Measurements from ENCODE around the gene GALNT14.

GALNT14 gene

GRCh38 chr2:30897539-30897938 is 240.7 kb downstream of the GALNT14 start:
- TF ChIP-seq CTCF (IDR thresholded peaks at IDR 0.05; ENCODE audit: borderline replicate concordance, extremely low read depth, low read length, poor library complexity, severe bottlenecking) (no peak), EZH2 (IDR thresholded peaks at IDR 0.05; ENCODE audit: borderline replicate concordance, low read depth, low read length, severe bottlenecking) (no peak)
- Histone ChIP-seq H3K27ac (ENCODE audit: low read length) (no peak overlapping the region), H3K9me3 (ENCODE audit: insufficient read depth, low read length, severe bottlenecking) (no peaks in the 10 kb centered on the region), H3K9ac (ENCODE audit: low read depth, low read length) (no peak overlapping the region), H2AFZ (ENCODE audit: low read depth, low read length) (no peak overlapping the region), H3K4me2 (ENCODE audit: insufficient read depth, low read length) (no peak overlapping the region), H3K4me3 (ENCODE audit: low read depth in 1 of 2, low read length in 2 of 2) (no peak overlapping the region), H3K4me1 (ENCODE audit: insufficient read depth, low read length) (peaks cover 6% of the 10 kb centered on the region), H3K79me2 (ENCODE audit: insufficient read depth, low read length) (no peaks in the 10 kb centered on the region), H3K27me3 (ENCODE audit: insufficient read depth, low read length, poor library complexity) (no peaks in the 10 kb centered on the region), H3K36me3 (ENCODE audit: insufficient read depth, low read length) (no peaks in the 10 kb centered on the region), H4K20me1 (ENCODE audit: insufficient read depth, low read length) (no peaks in the 10 kb centered on the region)
- no peak for ATAC-seq (ENCODE audit: insufficient read depth, low read depth)
- no peak for DNase-seq

GRCh38 chr2:30894498-30895119 is 243.6 kb downstream of the GALNT14 start:
- Histone ChIP-seq H4K20me1 (ENCODE audit: insufficient read depth, low read length) (no peaks in the 10 kb centered on the region), H3K4me3 (ENCODE audit: low read depth in 1 of 2, low read length in 2 of 2) (no peak overlapping the region), H3K27ac (ENCODE audit: low read length) (no peak overlapping the region), H3K36me3 (ENCODE audit: insufficient read depth, low read length) (no peaks in the 10 kb centered on the region), H3K79me2 (ENCODE audit: insufficient read depth, low read length) (no peaks in the 10 kb centered on the region), H3K27me3 (ENCODE audit: insufficient read depth, low read length, poor library complexity) (no peaks in the 10 kb centered on the region), H3K4me1 (ENCODE audit: insufficient read depth, low read length) (peaks cover 6% of the 10 kb centered on the region), H2AFZ (ENCODE audit: low read depth, low read length) (no peak overlapping the region; the same call in 1 of the 2 replicates), H3K4me2 (ENCODE audit: insufficient read depth, low read length) (no peak overlapping the region), H3K9ac (ENCODE audit: low read depth, low read length) (no peak overlapping the region), H3K9me3 (ENCODE audit: insufficient read depth, low read length, severe bottlenecking) (no peaks in the 10 kb centered on the region)
- DNase-seq (peak; percentile 23), ATAC-seq (ENCODE audit: insufficient read depth, low read depth) (peak; percentile 83)
- TF ChIP-seq CTCF (IDR thresholded peaks at IDR 0.05; ENCODE audit: borderline replicate concordance, extremely low read depth, low read length, poor library complexity, severe bottlenecking) (no peak), EZH2 (IDR thresholded peaks at IDR 0.05; ENCODE audit: borderline replicate concordance, low read depth, low read length, severe bottlenecking) (no peak)

- TF ChIP-seq CTCF (IDR thresholded peaks at IDR 0.05; ENCODE audit: borderline replicate concordance, extremely low read depth, low read length, poor library complexity, severe bottlenecking) (no peak), EZH2 (IDR thresholded peaks at IDR 0.05; ENCODE audit: borderline replicate concordance, low read depth, low read length, severe bottlenecking) (no peak)
- H3K36me3 ChIP-seq (ENCODE audit: insufficient read depth, low read length): no peaks in the 10 kb centered on the region
- DNase-seq (no peak), ATAC-seq (ENCODE audit: insufficient read depth, low read depth) (no peak)
- no peaks in the 10 kb centered on the region for H4K20me1 ChIP-seq (ENCODE audit: insufficient read depth, low read length)
- no peaks in the 10 kb centered on the region for H3K79me2 ChIP-seq (ENCODE audit: insufficient read depth, low read length)
- H3K27me3 ChIP-seq (ENCODE audit: insufficient read depth, low read length, poor library complexity): no peaks in the 10 kb centered on the region
- H2AFZ ChIP-seq (ENCODE audit: low read depth, low read length): no peak overlapping the region
- no peaks in the 10 kb centered on the region for H3K9me3 ChIP-seq (ENCODE audit: insufficient read depth, low read length, severe bottlenecking)
- H3K27ac ChIP-seq (ENCODE audit: low read length): no peak overlapping the region
- H3K4me3 ChIP-seq (ENCODE audit: low read depth in 1 of 2, low read length in 2 of 2): no peak overlapping the region
- H3K9ac ChIP-seq (ENCODE audit: low read depth, low read length): no peak overlapping the region
- H3K4me2 ChIP-seq (ENCODE audit: insufficient read depth, low read length): no peak overlapping the region
- no peaks in the 10 kb centered on the region for H3K4me1 ChIP-seq (ENCODE audit: insufficient read depth, low read length)
Observed at GRCh38 chr2:30888852-30889409, 249.3 kb downstream of the GALNT14 start.
